MM.1S (cell line): Measurements from ENCODE around the gene TIMM9.

Source experiments
- DNase-seq: peaks from one replicate; pipeline ENCODE4 v3.0.0-alpha.2; 2015
- H2AFZ ChIP-seq: fragments of 300-600 bp; sonication (generic); 2 replicates; pipeline ENCODE4 v1.6.0; 2016; ENCODE audit warnings: antibody characterized with exemption, low read length
- H3F3A ChIP-seq: fragments of 300-600 bp; sonication (generic); 2 replicates; pipeline ENCODE4 v1.6.1; 2016; ENCODE audit warnings: mild to moderate bottlenecking, antibody characterized with exemption, low read length, moderate library complexity, mixed read lengths; ENCODE audit not compliant: insufficient read depth
- H3K27ac ChIP-seq: fragments of 300-600 bp; sonication (generic); 2 replicates; pipeline ENCODE4 v1.5.1; 2016; ENCODE audit warnings: mild to moderate bottlenecking, low read length
- H3K27me3 ChIP-seq: fragments of 300-600 bp; sonication (generic); replicated peaks from 2 replicates; pipeline ENCODE4 v1.6.0; 2016; ENCODE audit warnings: low read length; ENCODE audit not compliant: insufficient read depth
- H3K36me3 ChIP-seq: fragments of 300-600 bp; sonication (generic); replicated peaks from 2 replicates; pipeline ENCODE4 v1.6.1; 2016; ENCODE audit warnings: mild to moderate bottlenecking, low read length, mixed read lengths; ENCODE audit not compliant: insufficient read depth
- H3K4me1 ChIP-seq: fragments of 300-600 bp; sonication (generic); 2 replicates; pipeline ENCODE4 v1.6.1; 2016; ENCODE audit warnings: low read length, mixed read lengths
- H3K4me2 ChIP-seq: fragments of 300-600 bp; sonication (generic); 2 replicates; pipeline ENCODE4 v1.6.0; 2016; ENCODE audit warnings: low read depth, low read length
- H3K4me3 ChIP-seq: fragments of 300-600 bp; sonication (generic); 2 replicates; pipeline ENCODE4 v1.5.1; 2016; ENCODE audit warnings: low read length, mixed read lengths
- H3K79me2 ChIP-seq: fragments of 300-600 bp; sonication (generic); 2 replicates; pipeline ENCODE4 v1.6.1; 2016; ENCODE audit warnings: mixed run types, low read length, mixed read lengths
- H3K9ac ChIP-seq: fragments of 300-600 bp; sonication (generic); 2 replicates; pipeline ENCODE4 v1.6.1; 2016; ENCODE audit warnings: low read length, mixed read lengths
- H3K9me2 ChIP-seq: fragments of 300-600 bp; sonication (generic); replicated peaks from 2 replicates; pipeline ENCODE4 v1.6.1; 2016; ENCODE audit warnings: mild to moderate bottlenecking, low read length, mixed read lengths; ENCODE audit not compliant: insufficient read depth
- H3K9me3 ChIP-seq: fragments of 300-600 bp; sonication (generic); replicated peaks from 2 replicates; pipeline ENCODE4 v1.6.1; 2016; ENCODE audit warnings: mild to moderate bottlenecking, low read length, mixed read lengths; ENCODE audit not compliant: insufficient read depth
- H4K20me1 ChIP-seq: fragments of 300-600 bp; sonication (generic); 2 replicates; pipeline ENCODE4 v1.6.1; 2016; ENCODE audit warnings: mild to moderate bottlenecking, low read length, moderate library complexity, mixed read lengths; ENCODE audit not compliant: insufficient read depth
- EZH2 ChIP-seq: fragments of 300-600 bp; sonication (generic); optimal IDR thresholded peaks from 2 replicates; pipeline ENCODE3; 2017; ENCODE audit warnings: low read depth, mild to moderate bottlenecking, antibody characterized with exemption, low read length, mixed read lengths
- EZH2phosphoT487 ChIP-seq: fragments of 300-600 bp; sonication (generic); IDR thresholded peaks from 2 replicates; pipeline ENCODE4 v1.6.1; 2018; ENCODE audit warnings: antibody characterized with exemption, low read length
- TF ChIP-seq, protein P1 (sequence below): fragments of 300-600 bp; sonication (generic); IDR thresholded peaks from 2 replicates; pipeline ENCODE4 v1.5.1; 2016; ENCODE audit warnings: antibody characterized with exemption, low read length, mixed read lengths

Gene TIMM9

DNA sequence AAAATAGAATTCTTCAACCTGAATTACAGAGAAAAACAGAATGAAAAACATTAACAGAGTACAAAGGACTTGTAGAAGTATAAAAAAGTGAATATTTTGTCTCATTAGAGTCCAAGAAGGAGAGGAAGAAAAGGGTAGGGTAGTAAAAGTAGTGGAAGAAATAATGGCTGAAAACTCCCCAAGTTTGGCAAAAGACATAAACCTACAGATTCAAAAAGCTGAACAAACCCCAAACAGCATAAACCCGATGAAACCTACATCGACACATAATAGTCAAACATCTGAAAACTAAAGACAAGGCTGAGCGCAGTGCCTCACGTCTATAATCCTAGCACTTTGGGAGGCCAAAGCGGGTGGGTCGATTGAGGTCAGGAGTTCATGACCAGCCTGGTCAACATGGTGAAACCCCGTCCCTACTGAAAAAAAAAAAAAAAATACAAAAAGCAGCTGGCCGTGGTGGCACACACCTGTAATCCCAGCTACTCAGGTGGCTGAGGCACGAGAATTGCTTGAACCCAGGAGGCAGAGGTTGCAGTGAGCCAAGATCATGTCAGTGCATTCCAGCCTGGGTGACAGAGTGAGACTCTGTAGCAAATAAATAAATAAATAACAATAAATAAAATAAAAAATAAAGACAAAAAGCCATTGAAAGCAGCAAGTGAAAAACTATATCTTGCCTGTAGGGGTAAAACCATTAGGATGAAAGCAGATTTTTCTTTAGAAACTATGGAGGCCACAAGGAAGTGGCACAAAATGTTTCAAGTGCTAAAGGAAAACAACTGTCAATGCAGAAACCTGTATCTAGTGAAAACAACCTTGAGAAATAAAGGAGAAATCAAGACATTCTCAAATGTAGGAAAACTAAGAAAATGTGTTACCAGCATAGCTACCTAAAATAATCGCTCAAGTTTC lies 11.4 kb downstream of the TIMM9 start:
- no peak overlapping the region for H3K27ac ChIP-seq
- H3K4me2 ChIP-seq, result no peak overlapping the region
- H3K4me1 ChIP-seq, result no peaks in the 10 kb centered on the region
- TF ChIP-seq EZH2 (no peak), EZH2phosphoT487 (no peak)
- TF ChIP-seq, protein P1, sequence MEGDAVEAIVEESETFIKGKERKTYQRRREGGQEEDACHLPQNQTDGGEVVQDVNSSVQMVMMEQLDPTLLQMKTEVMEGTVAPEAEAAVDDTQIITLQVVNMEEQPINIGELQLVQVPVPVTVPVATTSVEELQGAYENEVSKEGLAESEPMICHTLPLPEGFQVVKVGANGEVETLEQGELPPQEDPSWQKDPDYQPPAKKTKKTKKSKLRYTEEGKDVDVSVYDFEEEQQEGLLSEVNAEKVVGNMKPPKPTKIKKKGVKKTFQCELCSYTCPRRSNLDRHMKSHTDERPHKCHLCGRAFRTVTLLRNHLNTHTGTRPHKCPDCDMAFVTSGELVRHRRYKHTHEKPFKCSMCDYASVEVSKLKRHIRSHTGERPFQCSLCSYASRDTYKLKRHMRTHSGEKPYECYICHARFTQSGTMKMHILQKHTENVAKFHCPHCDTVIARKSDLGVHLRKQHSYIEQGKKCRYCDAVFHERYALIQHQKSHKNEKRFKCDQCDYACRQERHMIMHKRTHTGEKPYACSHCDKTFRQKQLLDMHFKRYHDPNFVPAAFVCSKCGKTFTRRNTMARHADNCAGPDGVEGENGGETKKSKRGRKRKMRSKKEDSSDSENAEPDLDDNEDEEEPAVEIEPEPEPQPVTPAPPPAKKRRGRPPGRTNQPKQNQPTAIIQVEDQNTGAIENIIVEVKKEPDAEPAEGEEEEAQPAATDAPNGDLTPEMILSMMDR, result no peak
- no peaks in the 10 kb centered on the region for H3F3A ChIP-seq
- no peaks in the 10 kb centered on the region for H4K20me1 ChIP-seq
- H3K4me3 ChIP-seq, result no peak overlapping the region
- no peaks in the 10 kb centered on the region for H3K27me3 ChIP-seq
- no peak for DNase-seq
- H2AFZ ChIP-seq, result no peak overlapping the region
- H3K79me2 ChIP-seq, result peaks cover 10% of the 10 kb centered on the region
- H3K9me3 ChIP-seq, result no peaks in the 10 kb centered on the region
- H3K36me3 ChIP-seq, result no peaks in the 10 kb centered on the region; the same call in 1 of the 2 replicates
- H3K9ac ChIP-seq, result no peak overlapping the region
- H3K9me2 ChIP-seq, result no peaks in the 10 kb centered on the region

GRCh38 chr14:58414845-58415244 lies 12.5 kb downstream of the TIMM9 start:
- Histone ChIP-seq H4K20me1 (no peaks in the 10 kb centered on the region), H3K27ac (no peak overlapping the region), H3K4me3 (no peak overlapping the region), H3K4me2 (no peak overlapping the region), H3K4me1 (no peaks in the 10 kb centered on the region), H3K36me3 (no peaks in the 10 kb centered on the region; the same call in 1 of the 2 replicates), H3K9ac (no peak overlapping the region), H3K79me2 (peaks cover 10% of the 10 kb centered on the region), H3K9me2 (no peaks in the 10 kb centered on the region), H2AFZ (no peak overlapping the region), H3K9me3 (no peaks in the 10 kb centered on the region), H3F3A (no peaks in the 10 kb centered on the region), H3K27me3 (no peaks in the 10 kb centered on the region)
- TF ChIP-seq EZH2phosphoT487 (no peak), EZH2 (no peak)
- TF ChIP-seq, protein P1, result no peak
- no peak for DNase-seq

- no peak for TF ChIP-seq EZH2phosphoT487
- TF ChIP-seq, protein P1, result no peak
- TF ChIP-seq EZH2, result no peak
- H3F3A ChIP-seq, result no peaks in the 10 kb centered on the region
Observed at GRCh38 chr14:58408681-58409215, 18.6 kb downstream of the TIMM9 start.

More at GRCh38 chr14:58408681-58409215, 18.6 kb downstream of the TIMM9 start:
- H3K27ac ChIP-seq, result no peak overlapping the region
- no peaks in the 10 kb centered on the region for H3K9me2 ChIP-seq
- H3K27me3 ChIP-seq, result no peaks in the 10 kb centered on the region
- no peaks in the 10 kb centered on the region for H3K9me3 ChIP-seq
- no peaks in the 10 kb centered on the region; the same call in 1 of the 2 replicates for H3K36me3 ChIP-seq
- no peak overlapping the region for H3K4me2 ChIP-seq
- H3K9ac ChIP-seq, result no peak overlapping the region
- H4K20me1 ChIP-seq, result no peaks in the 10 kb centered on the region
- no peak overlapping the region for H3K4me3 ChIP-seq
- H3K79me2 ChIP-seq, result no peaks in the 10 kb centered on the region
- no peaks in the 10 kb centered on the region for H3K4me1 ChIP-seq
- no peak overlapping the region for H2AFZ ChIP-seq
- DNase-seq, result no peak
